ENCODE results near the gene CDH20. TPM values are rescaled to one million over a fixed set of nuclear protein-coding genes. Genes with fewer than 3 reads are reported as not detected.

The CDH20 gene
- total and polyA plus RNA-seq, 2 of the 4 experiments (the other 2 are of a cell fraction) = not detected

DNA sequence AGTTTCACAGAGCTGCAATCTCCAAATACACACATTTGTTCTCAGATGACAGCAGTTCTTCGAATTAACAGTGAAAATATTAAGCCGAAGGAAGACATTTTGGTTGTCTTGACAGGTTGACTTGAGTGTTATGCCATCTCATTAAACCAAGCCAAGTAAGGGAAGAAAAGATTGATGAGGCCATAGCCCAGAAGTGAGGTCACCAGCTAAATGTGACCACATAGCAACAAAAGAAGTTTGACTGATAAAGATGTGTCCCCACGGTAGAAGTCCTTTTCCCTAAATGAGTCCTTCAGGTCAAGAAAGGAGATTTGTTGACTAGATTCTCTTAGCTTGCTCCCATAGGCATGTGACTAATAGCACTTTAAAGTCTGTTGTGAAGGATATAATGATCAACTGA is 156.1 kb downstream of the CDH20 start:
- POLR2A ChIA-PET (ENCODE audit: unreplicated experiment) = no interaction called here
- H3K14ac ChIP-seq (replicated peaks; ENCODE audit: low read depth, low read length) = no peak overlapping the region
- in situ Hi-C loops (cut with MboI; ENCODE audit: low sequenced_read_pairs) (loop anchor here (25.0 kb wide), 1 partner anchor 802 kb away; no protein-coding TSS in a partner anchor), intact Hi-C loops (cut with micrococcal nuclease) (no loop called here), dilution Hi-C loops (cut with HindIII; ENCODE audit: low sequenced_read_pairs, unreplicated experiment) (no loop called here)
- H3K4me1 ChIP-seq (ENCODE audit: control insufficient read depth, insufficient read depth, low read length) = no peaks in the 10 kb centered on the region
- no peaks in the 10 kb centered on the region for H3K36me3 ChIP-seq (ENCODE audit: control insufficient read depth, insufficient read depth, low read length)
- no peak overlapping the region for H2AK9ac ChIP-seq (replicated peaks; ENCODE audit: low read depth, low read length, poor library complexity)
- H4K20me1 ChIP-seq (ENCODE audit: insufficient read depth, low read length) = no peaks in the 10 kb centered on the region
- no peaks in the 10 kb centered on the region for H3K9me1 ChIP-seq (ENCODE audit: insufficient read depth, low read length)
- H3K27me3 ChIP-seq (ENCODE audit: control insufficient read depth, insufficient read depth, low read length) = peaks cover 7% of the 10 kb centered on the region
- DNase-seq = no peak
- H3K4me3 ChIP-seq (ENCODE audit: insufficient read depth, low read depth, low read length) = no peak overlapping the region
- no peak overlapping the region for H4K5ac ChIP-seq (ENCODE audit: low read depth, low read length)
- TF ChIP-seq MXI1 (IDR thresholded peaks at IDR 0.05; ENCODE audit: borderline replicate concordance, low read depth, low read length) = no peak
- no peak for TF ChIP-seq CHD1 (IDR thresholded peaks at IDR 0.05; ENCODE audit: low read depth, low read length)
- no peak for TF ChIP-seq RAD21 (IDR thresholded peaks at IDR 0.05; ENCODE audit: low read length)
- TF ChIP-seq BHLHE40 (IDR thresholded peaks at IDR 0.05; ENCODE audit: low read depth, low read length) = no peak
- no peak for TF ChIP-seq CEBPB (IDR thresholded peaks at IDR 0.05; ENCODE audit: low read depth, low read length)
- TF ChIP-seq USF2 (IDR thresholded peaks at IDR 0.05; ENCODE audit: low read depth, low read length) = no peak
- no peak for TF ChIP-seq MAZ (IDR thresholded peaks at IDR 0.05; ENCODE audit: borderline replicate concordance, low read depth, low read length)
- TF ChIP-seq NFE2L2 (IDR thresholded peaks at IDR 0.05; ENCODE audit: low read depth, low read length) = no peak
- no peak for TF ChIP-seq MAFK (IDR thresholded peaks at IDR 0.05; ENCODE audit: low read depth, low read length)
- TF ChIP-seq, protein P1, sequence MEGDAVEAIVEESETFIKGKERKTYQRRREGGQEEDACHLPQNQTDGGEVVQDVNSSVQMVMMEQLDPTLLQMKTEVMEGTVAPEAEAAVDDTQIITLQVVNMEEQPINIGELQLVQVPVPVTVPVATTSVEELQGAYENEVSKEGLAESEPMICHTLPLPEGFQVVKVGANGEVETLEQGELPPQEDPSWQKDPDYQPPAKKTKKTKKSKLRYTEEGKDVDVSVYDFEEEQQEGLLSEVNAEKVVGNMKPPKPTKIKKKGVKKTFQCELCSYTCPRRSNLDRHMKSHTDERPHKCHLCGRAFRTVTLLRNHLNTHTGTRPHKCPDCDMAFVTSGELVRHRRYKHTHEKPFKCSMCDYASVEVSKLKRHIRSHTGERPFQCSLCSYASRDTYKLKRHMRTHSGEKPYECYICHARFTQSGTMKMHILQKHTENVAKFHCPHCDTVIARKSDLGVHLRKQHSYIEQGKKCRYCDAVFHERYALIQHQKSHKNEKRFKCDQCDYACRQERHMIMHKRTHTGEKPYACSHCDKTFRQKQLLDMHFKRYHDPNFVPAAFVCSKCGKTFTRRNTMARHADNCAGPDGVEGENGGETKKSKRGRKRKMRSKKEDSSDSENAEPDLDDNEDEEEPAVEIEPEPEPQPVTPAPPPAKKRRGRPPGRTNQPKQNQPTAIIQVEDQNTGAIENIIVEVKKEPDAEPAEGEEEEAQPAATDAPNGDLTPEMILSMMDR (conservative IDR thresholded peaks at IDR 0.05; ENCODE audit: low read depth, low read length) = no peak
- TF ChIP-seq RFX5 (IDR thresholded peaks at IDR 0.05; ENCODE audit: low read depth, low read length) = no peak
- TF ChIP-seq SMC3 (IDR thresholded peaks at IDR 0.05; ENCODE audit: low read depth, low read length) = no peak
- TF ChIP-seq POLR2A (IDR thresholded peaks at IDR 0.05; ENCODE audit: low read depth, low read length) = no peak
- TF ChIP-seq, protein P2, sequence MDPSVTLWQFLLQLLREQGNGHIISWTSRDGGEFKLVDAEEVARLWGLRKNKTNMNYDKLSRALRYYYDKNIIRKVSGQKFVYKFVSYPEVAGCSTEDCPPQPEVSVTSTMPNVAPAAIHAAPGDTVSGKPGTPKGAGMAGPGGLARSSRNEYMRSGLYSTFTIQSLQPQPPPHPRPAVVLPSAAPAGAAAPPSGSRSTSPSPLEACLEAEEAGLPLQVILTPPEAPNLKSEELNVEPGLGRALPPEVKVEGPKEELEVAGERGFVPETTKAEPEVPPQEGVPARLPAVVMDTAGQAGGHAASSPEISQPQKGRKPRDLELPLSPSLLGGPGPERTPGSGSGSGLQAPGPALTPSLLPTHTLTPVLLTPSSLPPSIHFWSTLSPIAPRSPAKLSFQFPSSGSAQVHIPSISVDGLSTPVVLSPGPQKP (IDR thresholded peaks at IDR 0.05; ENCODE audit: borderline replicate concordance, low read depth, low read length) = no peak
- no peak for TF ChIP-seq RCOR1 (IDR thresholded peaks at IDR 0.05; ENCODE audit: insufficient replicate concordance, low read length)
- TF ChIP-seq FOS (IDR thresholded peaks at IDR 0.05; ENCODE audit: low read depth, low read length) = no peak
- H3K18ac ChIP-seq (ENCODE audit: low read depth, low read length) = no peak overlapping the region
- H2AK5ac ChIP-seq (ENCODE audit: low read depth, low read length) = no peak overlapping the region
- no peaks in the 10 kb centered on the region for H3K9me3 ChIP-seq (ENCODE audit: control insufficient read depth, insufficient read depth, low read length)
- no peak overlapping the region for H3K4ac ChIP-seq (ENCODE audit: low read depth, low read length)
- no peak overlapping the region for H2BK5ac ChIP-seq (ENCODE audit: low read depth, low read length, poor library complexity, severe bottlenecking)
- H3K56ac ChIP-seq (ENCODE audit: extremely low read depth, insufficient read depth, low read length) = no peak overlapping the region
- no peak overlapping the region for H2BK120ac ChIP-seq (ENCODE audit: low read depth, low read length)
- no peak overlapping the region for H4K91ac ChIP-seq (ENCODE audit: insufficient read depth, low read depth, low read length)
- H2AFZ ChIP-seq (replicated peaks; ENCODE audit: low read length, poor library complexity) = no peak overlapping the region
- no peak overlapping the region for H2BK20ac ChIP-seq (ENCODE audit: low read depth, low read length)
- no TSS peak for BruUV-seq (replicated peaks)
- no CpG with 5 or more reads among the region's 3 CpGs for WGBS, 2 experiments (ENCODE audit: extremely low coverage in 2 of 2, insufficient read length in 1 of 2)
- CTCF ChIA-PET = interaction anchor here (1.3 to 1.6 kb wide), 2 partner anchors 13 to 168 kb away, joined by 3 to 5 read pairs; no protein-coding TSS in a partner anchor
- no peak overlapping the region for H4K8ac ChIP-seq (ENCODE audit: low read depth in 2 of 2, low read length in 2 of 2)
- H3K9ac ChIP-seq (ENCODE audit: low read depth, low read length) = no peak overlapping the region
- H3K27ac ChIP-seq (ENCODE audit: insufficient read depth, low read length) = no peak overlapping the region
- no peak overlapping the region for H2BK15ac ChIP-seq (ENCODE audit: low read depth, low read length)
- no peak overlapping the region for H3K4me2 ChIP-seq (ENCODE audit: low read depth, low read length)
- no peak for ATAC-seq (ENCODE audit: low read depth)
- no peaks in the 10 kb centered on the region for H3K79me1 ChIP-seq (ENCODE audit: low read depth in 1 of 2, low read length in 2 of 2)
- H3K23ac ChIP-seq (ENCODE audit: low read depth, low read length) = no peak overlapping the region
